ENCODE results near the gene RAB3GAP1. TPM values are rescaled to one million over a fixed set of nuclear protein-coding genes. Genes with fewer than 3 reads are reported as not detected.

Gene RAB3GAP1
- total RNA-seq, 2 experiments from 2014 or later = 40.2 to 63.6 TPM

- TF ChIP-seq CTCF (conservative IDR thresholded peaks at IDR 0.05; ENCODE audit: low read length) (no peak), EZH2phosphoT487 (IDR thresholded peaks at IDR 0.05; ENCODE audit: borderline replicate concordance, low read depth, low read length) (no peak)
- Histone ChIP-seq H3K79me2 (ENCODE audit: insufficient read depth, low read depth, low read length) (peaks cover 10% of the 10 kb centered on the region), H3K27ac (ENCODE audit: low read depth, low read length, poor library complexity, severe bottlenecking) (no peak overlapping the region), H3K9me3 (ENCODE audit: low read length) (no peaks in the 10 kb centered on the region), H2AFZ (ENCODE audit: low read length) (no peak overlapping the region), H3K9me2 (ENCODE audit: insufficient read depth, low read length) (no peaks in the 10 kb centered on the region), H4K20me1 (ENCODE audit: insufficient read depth, low read length) (no peaks in the 10 kb centered on the region), H3K36me3 (ENCODE audit: insufficient read depth, low read length) (no peaks in the 10 kb centered on the region), H3K4me1 (ENCODE audit: insufficient read depth, low read length, poor library complexity, severe bottlenecking) (peaks cover 4% of the 10 kb centered on the region), H3K4me3 (ENCODE audit: low read depth, low read length, poor library complexity, severe bottlenecking) (no peak overlapping the region), H3K4me2 (ENCODE audit: low read length) (no peak overlapping the region)
- intact Hi-C loops (cut with micrococcal nuclease; ENCODE audit: unreplicated experiment) = no loop called here
- BruUV-seq (replicated peaks) = no TSS peak
- ChIA-PET CTCF (ENCODE audit: unreplicated experiment) (no interaction called here), POLR2A (interaction anchor here (0.6 kb wide), 1 partner anchor 9 kb away, joined by 3 read pairs; no protein-coding TSS in a partner anchor)
- no peak for DNase-seq (ENCODE audit: low spot score)
Observed at GRCh38 chr2:135048122-135048521, 4.0 kb upstream of the RAB3GAP1 start.

- H3K4me2 ChIP-seq (ENCODE audit: low read length) = no peak overlapping the region
- H3K4me1 ChIP-seq (ENCODE audit: insufficient read depth, low read length, poor library complexity, severe bottlenecking) = peaks cover 23% of the 10 kb centered on the region
- no peak for DNase-seq (ENCODE audit: low spot score)
- H3K9me2 ChIP-seq (ENCODE audit: insufficient read depth, low read length) = no peaks in the 10 kb centered on the region
- H3K79me2 ChIP-seq (ENCODE audit: insufficient read depth, low read depth, low read length) = peaks cover 30% of the 10 kb centered on the region
- TF ChIP-seq CTCF (conservative IDR thresholded peaks at IDR 0.05; ENCODE audit: low read length) = no peak
- TF ChIP-seq EZH2phosphoT487 (IDR thresholded peaks at IDR 0.05; ENCODE audit: borderline replicate concordance, low read depth, low read length) = no peak
- H3K4me3 ChIP-seq (ENCODE audit: low read depth, low read length, poor library complexity, severe bottlenecking) = no peak overlapping the region
- no peaks in the 10 kb centered on the region for H3K9me3 ChIP-seq (ENCODE audit: low read length)
- H3K36me3 ChIP-seq (ENCODE audit: insufficient read depth, low read length) = peaks cover 14% of the 10 kb centered on the region
- intact Hi-C loops (cut with micrococcal nuclease; ENCODE audit: unreplicated experiment) = loop anchor here (5.0 to 10.0 kb wide), 4 partner anchors 202 to 1345 kb away; partner anchors contain the start of gene UBXN4
- H3K27ac ChIP-seq (ENCODE audit: low read depth, low read length, poor library complexity, severe bottlenecking) = no peak overlapping the region
- peak overlapping the region; percentile 54; the same call in 1 of the 2 replicates for H2AFZ ChIP-seq (ENCODE audit: low read length)
- no TSS peak for BruUV-seq (replicated peaks)
- ChIA-PET CTCF (ENCODE audit: unreplicated experiment) (interaction anchor here (0.6 kb wide), 1 partner anchor 231 kb away, joined by 3 read pairs; no protein-coding TSS in a partner anchor), POLR2A (interaction anchor here (0.6 to 1.7 kb wide), 5 partner anchors 9 to 21 kb away, joined by 3 to 5 read pairs (median 4); no protein-coding TSS in a partner anchor)
- H4K20me1 ChIP-seq (ENCODE audit: insufficient read depth, low read length) = peaks cover 16% of the 10 kb centered on the region
Observed at GRCh38 chr2:135050132-135050531, 2.0 kb upstream of the RAB3GAP1 start.

DNA sequence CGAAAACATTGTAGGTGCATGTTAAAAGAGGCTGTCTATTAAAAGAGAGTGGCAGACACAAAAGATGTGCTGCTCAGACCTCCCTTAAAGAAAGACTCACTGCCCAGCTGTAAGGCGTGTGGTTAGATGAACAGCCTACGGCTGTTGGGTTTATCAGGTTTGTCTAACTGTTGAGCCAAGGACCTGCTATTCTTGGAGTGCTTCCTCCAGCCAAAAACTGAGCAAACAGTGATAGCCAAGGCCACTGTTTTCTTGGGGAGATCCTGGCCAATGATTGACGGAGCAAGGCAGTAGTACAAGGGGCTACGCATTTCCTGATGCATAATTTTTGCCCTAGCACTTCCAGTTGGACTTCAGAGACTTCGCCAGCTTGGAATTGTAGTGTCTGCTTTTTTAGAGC lies 1.4 kb upstream of the RAB3GAP1 start:
- TF ChIP-seq EZH2phosphoT487 (IDR thresholded peaks at IDR 0.05; ENCODE audit: borderline replicate concordance, low read depth, low read length) (no peak), CTCF (conservative IDR thresholded peaks at IDR 0.05; ENCODE audit: low read length) (no peak)
- no peak overlapping the region for H3K4me3 ChIP-seq (ENCODE audit: low read depth, low read length, poor library complexity, severe bottlenecking)
- H3K36me3 ChIP-seq (ENCODE audit: insufficient read depth, low read length) = peaks cover 19% of the 10 kb centered on the region
- H3K27ac ChIP-seq (ENCODE audit: low read depth, low read length, poor library complexity, severe bottlenecking) = no peak overlapping the region
- ChIA-PET POLR2A (interaction anchor here (0.6 to 1.7 kb wide), 5 partner anchors 9 to 1203 kb away, joined by 3 to 5 read pairs (median 3); no protein-coding TSS in a partner anchor), CTCF (ENCODE audit: unreplicated experiment) (no interaction called here)
- peaks cover 26% of the 10 kb centered on the region for H3K4me1 ChIP-seq (ENCODE audit: insufficient read depth, low read length, poor library complexity, severe bottlenecking)
- intact Hi-C loops (cut with micrococcal nuclease; ENCODE audit: unreplicated experiment) = loop anchor here (5.0 to 10.0 kb wide), 4 partner anchors 202 to 1344 kb away; partner anchors contain the start of gene UBXN4
- H3K79me2 ChIP-seq (ENCODE audit: insufficient read depth, low read depth, low read length) = peaks cover 35% of the 10 kb centered on the region
- BruUV-seq (replicated peaks) = no TSS peak
- H3K9me2 ChIP-seq (ENCODE audit: insufficient read depth, low read length) = no peaks in the 10 kb centered on the region
- H3K9me3 ChIP-seq (ENCODE audit: low read length) = no peaks in the 10 kb centered on the region
- DNase-seq (ENCODE audit: low spot score) = no peak
- H3K4me2 ChIP-seq (ENCODE audit: low read length) = no peak overlapping the region
- peak overlapping the region; percentile 54; the same call in 1 of the 2 replicates for H2AFZ ChIP-seq (ENCODE audit: low read length)
- H4K20me1 ChIP-seq (ENCODE audit: insufficient read depth, low read length) = peaks cover 16% of the 10 kb centered on the region
